Measurements from ENCODE around the gene PRKG1. TPM values are rescaled to one million over a fixed set of nuclear protein-coding genes. Genes with fewer than 3 reads are reported as not detected.

PRKG1 gene
- polyA plus RNA-seq, 3 donors, result not detected

- Histone ChIP-seq H3K27me3 (ENCODE audit: control insufficient read depth in 2 of 2, insufficient read depth in 2 of 2, low read length in 2 of 2) (no peaks in the 10 kb centered on the region), H2AFZ (ENCODE audit: insufficient read depth, low read depth, low read length, poor library complexity, severe bottlenecking) (no peak overlapping the region), H4K20me1 (ENCODE audit: insufficient read depth, low read length) (no peaks in the 10 kb centered on the region), H3K27ac (ENCODE audit: low read depth in 1 of 2, low read length in 2 of 2) (no peak overlapping the region), H3K9me3 (replicated peaks in 1 of 2; ENCODE audit: control insufficient read depth in 1 of 2, insufficient read depth in 1 of 2, low read length in 2 of 2) (no peaks in the 10 kb centered on the region), H3K4me1 (ENCODE audit: control insufficient read depth in 1 of 2, insufficient read depth in 2 of 2, low read length in 2 of 2) (no peaks in the 10 kb centered on the region), H3K79me2 (ENCODE audit: insufficient read depth, low read length) (no peaks in the 10 kb centered on the region), H3K9ac (ENCODE audit: insufficient read depth, low read length, poor library complexity, severe bottlenecking) (no peak overlapping the region), H3K4me2 (replicated peaks; ENCODE audit: extremely low read depth, low read length, poor library complexity, severe bottlenecking) (no peak overlapping the region), H3K36me3 (replicated peaks in 1 of 2; ENCODE audit: control insufficient read depth in 1 of 2, insufficient read depth in 2 of 2, low read length in 2 of 2) (no peaks in the 10 kb centered on the region), H3K4me3 (replicated peaks in 1 of 3; ENCODE audit: low read depth in 2 of 3, low read length in 3 of 3) (no peak overlapping the region)
- DNase-seq, result no peak
- Mint-ChIP-seq H3K27me3 (ENCODE audit: low read depth in 3 of 3) (no peaks in the 10 kb centered on the region), H3K4me3 (no peak overlapping the region), H3K36me3 (no peaks in the 10 kb centered on the region), H3K27ac (no peak overlapping the region), H3K4me1 (no peaks in the 10 kb centered on the region), H3K9me3 (peaks cover 0 to 4% (median 0%) of the 10 kb centered on the region in 7 donors)
- no peak for TF ChIP-seq CTCF (IDR thresholded peaks at IDR 0.05)
- no CpG with 5 or more reads among the region's 4 CpGs for WGBS (ENCODE audit: insufficient coverage)
- intact Hi-C loops (cut with micrococcal nuclease), result no loop called here
Measured at GRCh38 chr10:51057925-51058324, 16.4 kb upstream of the PRKG1 start.

- Histone ChIP-seq H3K4me1 (ENCODE audit: control insufficient read depth in 1 of 2, insufficient read depth in 2 of 2, low read length in 2 of 2) (no peaks in the 10 kb centered on the region), H3K27ac (ENCODE audit: low read depth in 1 of 2, low read length in 2 of 2) (no peak overlapping the region), H3K4me2 (replicated peaks; ENCODE audit: extremely low read depth, low read length, poor library complexity, severe bottlenecking) (no peak overlapping the region), H3K9me3 (replicated peaks in 1 of 2; ENCODE audit: control insufficient read depth in 1 of 2, insufficient read depth in 1 of 2, low read length in 2 of 2) (no peaks in the 10 kb centered on the region), H3K36me3 (replicated peaks in 1 of 2; ENCODE audit: control insufficient read depth in 1 of 2, insufficient read depth in 2 of 2, low read length in 2 of 2) (no peaks in the 10 kb centered on the region), H2AFZ (ENCODE audit: insufficient read depth, low read depth, low read length, poor library complexity, severe bottlenecking) (no peak overlapping the region), H3K27me3 (ENCODE audit: control insufficient read depth in 2 of 2, insufficient read depth in 2 of 2, low read length in 2 of 2) (no peaks in the 10 kb centered on the region), H3K9ac (ENCODE audit: insufficient read depth, low read length, poor library complexity, severe bottlenecking) (no peak overlapping the region), H3K4me3 (replicated peaks in 1 of 3; ENCODE audit: low read depth in 2 of 3, low read length in 3 of 3) (no peak overlapping the region), H3K79me2 (ENCODE audit: insufficient read depth, low read length) (no peaks in the 10 kb centered on the region), H4K20me1 (ENCODE audit: insufficient read depth, low read length) (no peaks in the 10 kb centered on the region)
- no peak overlapping the region for H3K27ac Mint-ChIP-seq
- H3K4me3 Mint-ChIP-seq, result no peak overlapping the region
- H3K4me1 Mint-ChIP-seq, result no peaks in the 10 kb centered on the region
- intact Hi-C loops (cut with micrococcal nuclease), result no loop called here
- no peaks in the 10 kb centered on the region for H3K27me3 Mint-ChIP-seq (ENCODE audit: low read depth in 3 of 3)
- H3K36me3 Mint-ChIP-seq, result no peaks in the 10 kb centered on the region
- no peak for TF ChIP-seq CTCF (IDR thresholded peaks at IDR 0.05)
- no CpG with 5 or more reads among the region's 4 CpGs for WGBS (ENCODE audit: insufficient coverage)
- no peak for DNase-seq
- H3K9me3 Mint-ChIP-seq, result peaks cover 0 to 4% (median 0%) of the 10 kb centered on the region in 7 donors
Measured at GRCh38 chr10:51063166-51063565, 11.1 kb upstream of the PRKG1 start.
